Measurements from ENCODE around the gene COL5A2. TPM values are rescaled to one million over a fixed set of nuclear protein-coding genes. Genes with fewer than 3 reads are reported as not detected.

COL5A2 gene
- total RNA-seq, 1 donor from 2014 or later: 23.7 TPM

- Mint-ChIP-seq H3K27ac (ENCODE audit: unreplicated experiment) (no peak overlapping the region), H3K4me1 (ENCODE audit: low read depth, unreplicated experiment) (no peaks in the 10 kb centered on the region), H3K9me3 (ENCODE audit: unreplicated experiment) (peaks cover 1% of the 10 kb centered on the region)
Measured at GRCh38 chr2:189153619-189154018, 25.9 kb downstream of the COL5A2 start.

GRCh38 chr2:189152483-189152882 lies 27.1 kb downstream of the COL5A2 start:
- TF ChIP-seq CTCF (IDR thresholded peaks at IDR 0.05; ENCODE audit: partially characterized antibody, unreplicated experiment): no peak
- Mint-ChIP-seq H3K36me3 (ENCODE audit: unreplicated experiment) (no peaks in the 10 kb centered on the region), H3K4me3 (ENCODE audit: unreplicated experiment) (no peak overlapping the region), H3K27me3 (ENCODE audit: unreplicated experiment) (no peaks in the 10 kb centered on the region), H3K4me1 (ENCODE audit: low read depth, unreplicated experiment) (no peaks in the 10 kb centered on the region), H3K9me3 (ENCODE audit: unreplicated experiment) (no peaks in the 10 kb centered on the region), H3K27ac (ENCODE audit: unreplicated experiment) (no peak overlapping the region)
- DNase-seq: no peak

More at GRCh38 chr2:189153619-189154018, 25.9 kb downstream of the COL5A2 start:
- peaks cover 1% of the 10 kb centered on the region for H3K27me3 Mint-ChIP-seq (ENCODE audit: unreplicated experiment)
- no peak for TF ChIP-seq CTCF (IDR thresholded peaks at IDR 0.05; ENCODE audit: partially characterized antibody, unreplicated experiment)
- no peak for DNase-seq
- no peak overlapping the region for H3K4me3 Mint-ChIP-seq (ENCODE audit: unreplicated experiment)
- H3K36me3 Mint-ChIP-seq (ENCODE audit: unreplicated experiment): no peaks in the 10 kb centered on the region

- Mint-ChIP-seq H3K36me3 (ENCODE audit: unreplicated experiment) (no peaks in the 10 kb centered on the region), H3K9me3 (ENCODE audit: unreplicated experiment) (no peaks in the 10 kb centered on the region), H3K27ac (ENCODE audit: unreplicated experiment) (no peak overlapping the region), H3K4me3 (ENCODE audit: unreplicated experiment) (no peak overlapping the region), H3K4me1 (ENCODE audit: low read depth, unreplicated experiment) (no peaks in the 10 kb centered on the region), H3K27me3 (ENCODE audit: unreplicated experiment) (no peaks in the 10 kb centered on the region)
- no peak for DNase-seq
- no peak for TF ChIP-seq CTCF (IDR thresholded peaks at IDR 0.05; ENCODE audit: partially characterized antibody, unreplicated experiment)
Measured at GRCh38 chr2:189151906-189152305, 27.7 kb downstream of the COL5A2 start.

- no peaks in the 10 kb centered on the region for H3K9me3 Mint-ChIP-seq (ENCODE audit: unreplicated experiment)
- H3K4me3 Mint-ChIP-seq (ENCODE audit: unreplicated experiment): no peak overlapping the region
- H3K27ac Mint-ChIP-seq (ENCODE audit: unreplicated experiment): no peak overlapping the region
- DNase-seq: no peak
- no peaks in the 10 kb centered on the region for H3K27me3 Mint-ChIP-seq (ENCODE audit: unreplicated experiment)
- TF ChIP-seq CTCF (IDR thresholded peaks at IDR 0.05; ENCODE audit: partially characterized antibody, unreplicated experiment): no peak
- no peaks in the 10 kb centered on the region for H3K4me1 Mint-ChIP-seq (ENCODE audit: low read depth, unreplicated experiment)
- no peaks in the 10 kb centered on the region for H3K36me3 Mint-ChIP-seq (ENCODE audit: unreplicated experiment)
Measured at GRCh38 chr2:189150033-189150432, 29.5 kb downstream of the COL5A2 start.

- Mint-ChIP-seq H3K9me3 (ENCODE audit: unreplicated experiment) (no peaks in the 10 kb centered on the region), H3K27me3 (ENCODE audit: unreplicated experiment) (no peaks in the 10 kb centered on the region), H3K4me1 (ENCODE audit: low read depth, unreplicated experiment) (peaks cover 8% of the 10 kb centered on the region), H3K36me3 (ENCODE audit: unreplicated experiment) (no peaks in the 10 kb centered on the region), H3K4me3 (ENCODE audit: unreplicated experiment) (no peak overlapping the region), H3K27ac (ENCODE audit: unreplicated experiment) (no peak overlapping the region)
- TF ChIP-seq CTCF (IDR thresholded peaks at IDR 0.05; ENCODE audit: partially characterized antibody, unreplicated experiment): no peak
- no peak for DNase-seq
Measured at GRCh38 chr2:189147989-189148388, 31.6 kb downstream of the COL5A2 start.
